A673 (cell line): Measurements from ENCODE around the gene SUCLG1.
"Not testable (repeated sequence)": the region's sequence is repeated elsewhere in the genome, so short reads cannot be mapped to it uniquely, and the experiment has no call there.

Experiments used
- EZH2 ChIP-seq: fragments of 200-600 bp; sonication (generic); IDR thresholded peaks from 2 replicates; pipeline ENCODE4 v1.6.1; 2017; ENCODE audit warnings: borderline replicate concordance, low read depth, mild to moderate bottlenecking, mixed read lengths, antibody characterized with exemption, low read length; ENCODE audit not compliant: poor library complexity, severe bottlenecking
- TF ChIP-seq, protein P1 (sequence below): fragments of 300-800, 200-600 bp; sonication (generic); conservative IDR thresholded peaks from 2 replicates; pipeline ENCODE4 v1.5.1; 2017; ENCODE audit warnings: low read depth, mild to moderate bottlenecking, antibody characterized with exemption, low read length, moderate library complexity, mixed read lengths

DNA sequence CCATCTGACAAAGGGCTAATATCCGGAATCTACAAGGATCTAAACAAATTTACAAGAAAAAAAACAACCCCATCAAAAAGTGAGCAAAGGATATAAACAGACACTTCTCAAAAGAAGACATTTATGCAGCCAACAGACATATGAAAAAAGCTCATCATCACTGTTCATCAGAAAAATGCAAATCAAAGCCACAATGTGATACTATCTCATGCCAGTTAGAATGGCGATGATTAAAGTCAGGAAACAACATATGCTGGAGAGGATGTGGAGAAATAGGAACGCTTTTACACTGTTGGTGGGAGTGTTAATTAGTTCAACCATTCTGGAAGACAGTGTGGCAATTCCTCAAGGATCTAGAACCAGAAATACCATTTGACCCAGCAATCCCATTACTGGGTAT lies 57.0 kb downstream of the SUCLG1 start:
- TF ChIP-seq, protein P1, sequence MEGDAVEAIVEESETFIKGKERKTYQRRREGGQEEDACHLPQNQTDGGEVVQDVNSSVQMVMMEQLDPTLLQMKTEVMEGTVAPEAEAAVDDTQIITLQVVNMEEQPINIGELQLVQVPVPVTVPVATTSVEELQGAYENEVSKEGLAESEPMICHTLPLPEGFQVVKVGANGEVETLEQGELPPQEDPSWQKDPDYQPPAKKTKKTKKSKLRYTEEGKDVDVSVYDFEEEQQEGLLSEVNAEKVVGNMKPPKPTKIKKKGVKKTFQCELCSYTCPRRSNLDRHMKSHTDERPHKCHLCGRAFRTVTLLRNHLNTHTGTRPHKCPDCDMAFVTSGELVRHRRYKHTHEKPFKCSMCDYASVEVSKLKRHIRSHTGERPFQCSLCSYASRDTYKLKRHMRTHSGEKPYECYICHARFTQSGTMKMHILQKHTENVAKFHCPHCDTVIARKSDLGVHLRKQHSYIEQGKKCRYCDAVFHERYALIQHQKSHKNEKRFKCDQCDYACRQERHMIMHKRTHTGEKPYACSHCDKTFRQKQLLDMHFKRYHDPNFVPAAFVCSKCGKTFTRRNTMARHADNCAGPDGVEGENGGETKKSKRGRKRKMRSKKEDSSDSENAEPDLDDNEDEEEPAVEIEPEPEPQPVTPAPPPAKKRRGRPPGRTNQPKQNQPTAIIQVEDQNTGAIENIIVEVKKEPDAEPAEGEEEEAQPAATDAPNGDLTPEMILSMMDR = not testable (repeated sequence)
- not testable (repeated sequence) for TF ChIP-seq EZH2
